Brain microvascular endothelial cell (primary cell): Measurements from ENCODE around the gene HIVEP3.
A peak's percentile ranks its signal among the peaks of the same experiment; 100 is the strongest.

Experiments used
- DNase-seq: peaks from one replicate; pipeline ENCODE4 v3.0.0-alpha.2; 2020
- H3K27ac ChIP-seq: fragments of 250-450 bp; sonication (Bioruptor Pico); 2 replicates; pipeline ENCODE4 v1.5.1; 2020; ENCODE audit warnings: mild to moderate bottlenecking, moderate library complexity
- H3K27me3 ChIP-seq: fragments of 250-450 bp; sonication (Bioruptor Pico); replicated peaks from 2 replicates; pipeline ENCODE4 v1.5.1; 2020; ENCODE audit warnings: mild to moderate bottlenecking
- H3K36me3 ChIP-seq: fragments of 250-450 bp; sonication (Bioruptor Pico); replicated peaks from 2 replicates; pipeline ENCODE4 v1.5.1; 2020; ENCODE audit warnings: mild to moderate bottlenecking
- H3K4me3 ChIP-seq: 2 replicates; pipeline ENCODE4 v1.5.1; 2011; ENCODE audit warnings: low read depth, mild to moderate bottlenecking, control low read depth, low read length, moderate library complexity
- in situ Hi-C: cut with HindIII; loops from 2 replicates; pipeline ENCODE4 v1.10.0; 2017; ENCODE audit warnings: low sequenced_read_pairs, low pct_ligation_motif_present
- TF ChIP-seq, protein P1 (sequence below): IDR thresholded peaks from 2 replicates; pipeline ENCODE4 v1.5.1; 2011; ENCODE audit warnings: low read depth, mild to moderate bottlenecking, moderate library complexity, low read length, control low read depth, inconsistent platforms; ENCODE audit errors: missing control alignments

The HIVEP3 gene

DNA sequence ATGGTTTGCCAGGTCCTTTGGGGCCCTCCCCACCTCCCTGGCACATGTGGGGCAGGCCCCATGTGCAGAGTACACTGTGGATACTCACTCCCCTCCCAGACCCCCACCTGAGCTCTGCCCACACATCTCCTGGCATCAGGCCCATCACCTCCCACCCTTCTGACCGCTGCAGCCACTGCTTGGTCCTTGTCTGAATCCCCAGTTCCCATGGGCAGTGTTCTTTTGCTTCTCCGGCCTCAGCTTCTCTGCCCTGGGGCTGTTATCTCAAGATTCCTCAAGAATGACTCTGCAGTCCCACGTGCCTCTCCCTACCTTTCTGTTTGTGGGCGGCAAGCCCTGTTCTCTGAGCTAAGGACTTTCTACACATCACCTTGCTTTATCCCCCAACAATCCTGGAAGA, 246.5 kb downstream of the HIVEP3 start:
- Histone ChIP-seq H3K27ac (peak overlapping the region; percentile 77), H3K36me3 (no peaks in the 10 kb centered on the region), H3K27me3 (no peaks in the 10 kb centered on the region), H3K4me3 (no peak overlapping the region)
- TF ChIP-seq, protein P1, sequence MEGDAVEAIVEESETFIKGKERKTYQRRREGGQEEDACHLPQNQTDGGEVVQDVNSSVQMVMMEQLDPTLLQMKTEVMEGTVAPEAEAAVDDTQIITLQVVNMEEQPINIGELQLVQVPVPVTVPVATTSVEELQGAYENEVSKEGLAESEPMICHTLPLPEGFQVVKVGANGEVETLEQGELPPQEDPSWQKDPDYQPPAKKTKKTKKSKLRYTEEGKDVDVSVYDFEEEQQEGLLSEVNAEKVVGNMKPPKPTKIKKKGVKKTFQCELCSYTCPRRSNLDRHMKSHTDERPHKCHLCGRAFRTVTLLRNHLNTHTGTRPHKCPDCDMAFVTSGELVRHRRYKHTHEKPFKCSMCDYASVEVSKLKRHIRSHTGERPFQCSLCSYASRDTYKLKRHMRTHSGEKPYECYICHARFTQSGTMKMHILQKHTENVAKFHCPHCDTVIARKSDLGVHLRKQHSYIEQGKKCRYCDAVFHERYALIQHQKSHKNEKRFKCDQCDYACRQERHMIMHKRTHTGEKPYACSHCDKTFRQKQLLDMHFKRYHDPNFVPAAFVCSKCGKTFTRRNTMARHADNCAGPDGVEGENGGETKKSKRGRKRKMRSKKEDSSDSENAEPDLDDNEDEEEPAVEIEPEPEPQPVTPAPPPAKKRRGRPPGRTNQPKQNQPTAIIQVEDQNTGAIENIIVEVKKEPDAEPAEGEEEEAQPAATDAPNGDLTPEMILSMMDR: no peak
- in situ Hi-C loops: no loop called here
- peak; percentile 80 for DNase-seq

- Histone ChIP-seq H3K4me3 (no peak overlapping the region), H3K27ac (no peak overlapping the region), H3K27me3 (no peaks in the 10 kb centered on the region), H3K36me3 (no peaks in the 10 kb centered on the region)
- DNase-seq: no peak
- TF ChIP-seq, protein P1: no peak
- in situ Hi-C loops: no loop called here
These were observed 247.5 kb downstream of the HIVEP3 start for GRCh38 chr1:41671116-41671755.

GRCh38 chr1:41670217-41670957, 248.3 kb downstream of the HIVEP3 start:
- TF ChIP-seq, protein P1: no peak
- Histone ChIP-seq H3K27ac (no peak overlapping the region), H3K4me3 (no peak overlapping the region), H3K36me3 (no peaks in the 10 kb centered on the region), H3K27me3 (no peaks in the 10 kb centered on the region)
- in situ Hi-C loops: no loop called here
- DNase-seq: peak; percentile 63

- in situ Hi-C loops: no loop called here
- TF ChIP-seq, protein P1: no peak
- no peaks in the 10 kb centered on the region for H3K27me3 ChIP-seq
- no peaks in the 10 kb centered on the region for H3K36me3 ChIP-seq
- no peak overlapping the region for H3K27ac ChIP-seq
- no peak overlapping the region for H3K4me3 ChIP-seq
- DNase-seq: no peak
These were observed 249.8 kb downstream of the HIVEP3 start for GRCh38 chr1:41668967-41669366.

GRCh38 chr1:41668054-41668660, 250.6 kb downstream of the HIVEP3 start:
- H3K36me3 ChIP-seq: no peaks in the 10 kb centered on the region
- no peak overlapping the region for H3K27ac ChIP-seq
- H3K27me3 ChIP-seq: no peaks in the 10 kb centered on the region
- no peak overlapping the region for H3K4me3 ChIP-seq
- in situ Hi-C loops: no loop called here
- TF ChIP-seq, protein P1: no peak
- no peak for DNase-seq
